T-cell (primary cell): ENCODE data around the gene NADSYN1. TPM values are rescaled to one million over a fixed set of nuclear protein-coding genes. Genes with fewer than 3 reads are reported as not detected.

Experiments
- ATAC-seq, 4 experiments: fragments of 200-7000 bp in 3 of 4; fragments of 150-1000 bp in 1 of 4; cut with Tn5 transposase; replicated peaks in 1 of 4; 1 replicate in 3 of 4; 2 replicates in 1 of 4; pipeline ENCODE4 v1.10.0; 2021; ENCODE audit warnings: moderate library complexity in 3 of 4, mild to moderate bottlenecking in 2 of 4, moderate number of reproducible peaks in 1 of 4
- CTCF ChIA-PET, 2 donors: fragments of 300-600 bp; sonication (Branson Sonifier 250); formaldehyde crosslinking; loops; one replicate each; lab custom pipeline; 2022; ENCODE audit warnings: antibody characterized with exemption in 2 of 2; lab: Charles Lee
- POLR2A ChIA-PET, 2 donors: fragments of 300-600 bp; sonication (Branson Sonifier 250); formaldehyde crosslinking; loops; one replicate each; lab custom pipeline; 2022; ENCODE audit warnings: antibody characterized with exemption in 2 of 2; lab: Charles Lee
- DNase-seq, 35 experiments: peaks; one replicate each; pipeline versions ENCODE4 v3.0.0 to v3.0.0-alpha.2; 2013 to 2023
- H3K27ac ChIP-seq: one replicate; pipeline ENCODE4 v1.5.1; 2013; ENCODE audit warnings: low read length
- H3K27me3 ChIP-seq, 2 experiments: replicated peaks in 1 of 2; 1 replicate in 1 of 2; 2 replicates in 1 of 2; pipeline versions ENCODE4 v1.6.1 to v1.7.0; 2013; ENCODE audit warnings: low read length in 1 of 2, mixed read lengths in 1 of 2; ENCODE audit not compliant: control insufficient read depth in 2 of 2, insufficient read depth in 2 of 2; ENCODE audit errors: extremely low read depth in 1 of 2
- H3K36me3 ChIP-seq, 2 donors: 1 replicate in 1 of 2; 2 replicates in 1 of 2; pipeline versions ENCODE4 v1.6.1 to v1.7.0; 2013; ENCODE audit warnings: low read length in 1 of 2; ENCODE audit not compliant: control insufficient read depth in 2 of 2, insufficient read depth in 1 of 2; ENCODE audit errors: extremely low read depth in 1 of 2
- H3K4me1 ChIP-seq, 2 experiments: 1 replicate in 1 of 2; 2 replicates in 1 of 2; pipeline versions ENCODE4 v1.6.1 to v1.7.0; 2013; ENCODE audit warnings: low read length in 2 of 2, mixed read lengths in 1 of 2; ENCODE audit not compliant: insufficient read depth in 2 of 2, control insufficient read depth in 1 of 2; ENCODE audit errors: extremely low read depth in 1 of 2
- H3K4me3 ChIP-seq, 2 donors: 1 replicate in 1 of 2; 2 replicates in 1 of 2; pipeline versions ENCODE4 v1.5.1 to v1.7.0; 2013; ENCODE audit warnings: mild to moderate bottlenecking in 2 of 2, low read length in 1 of 2, moderate library complexity in 1 of 2; ENCODE audit not compliant: control insufficient read depth in 1 of 2; ENCODE audit errors: extremely low read depth in 1 of 2
- H3K9me3 ChIP-seq: 2 replicates; pipeline ENCODE4 v1.7.0; 2013
- H3K27ac Mint-ChIP-seq, 2 donors: one replicate each; pipeline ENCODE4 v1.8.0; 2020 to 2021; ENCODE audit warnings: mild to moderate bottlenecking in 2 of 2, mixed read lengths in 2 of 2
- H3K27me3 Mint-ChIP-seq, 2 donors: one replicate each; pipeline ENCODE4 v1.8.0; 2021 to 2022; ENCODE audit warnings: mixed read lengths in 2 of 2
- H3K36me3 Mint-ChIP-seq: one replicate; pipeline ENCODE4 v1.8.0; 2021; ENCODE audit warnings: mixed read lengths
- H3K4me1 Mint-ChIP-seq, 3 donors: one replicate each; pipeline ENCODE4 v1.8.0; 2020 to 2022; ENCODE audit warnings: mixed read lengths in 3 of 3, mild to moderate bottlenecking in 1 of 3
- H3K4me3 Mint-ChIP-seq, 3 donors: one replicate each; pipeline ENCODE4 v1.8.0; 2020 to 2022; ENCODE audit warnings: mild to moderate bottlenecking in 3 of 3, mixed read lengths in 3 of 3, moderate library complexity in 3 of 3
- H3K9me3 Mint-ChIP-seq, 3 donors: one replicate each; pipeline ENCODE4 v1.8.0; 2020 to 2022; ENCODE audit warnings: mixed read lengths in 3 of 3
- whole genome bisulfite sequencing: methylation state at CpG from one replicate; pipeline ENCODE4 v1.1.5; 2013; ENCODE audit warnings: missing lambda C conversion rate; ENCODE audit not compliant: insufficient coverage; 5-methylcytosine and 5-hydroxymethylcytosine counted together
- total RNA-seq, 35 experiments: library from RNA in 6 of 35; stranded (reverse) in 6 of 35; fragments of 120-200 nt in 1 of 35; gene quantifications; one replicate each; pipeline versions ENCODE4 v1.2.1 to v1.2.4 and lab custom pipeline; 2013 to 2026

The NADSYN1 gene
- total RNA-seq, 5 donors from 2014 or later (not counting 1 experiment from before 2014, with no cell fraction given), result 125 to 190 (median 162) TPM

- ATAC-seq, result no peak
- Histone ChIP-seq H3K27me3 (no peaks in the 10 kb centered on the region), H3K4me3 (no peak overlapping the region), H3K4me1 (peaks cover 0 to 6% of the 10 kb centered on the region in 2 experiments), H3K27ac (no peak overlapping the region), H3K9me3 (no peaks in the 10 kb centered on the region), H3K36me3 (peaks cover 34 to 53% of the 10 kb centered on the region in 2 donors)
- H3K9me3 Mint-ChIP-seq, result no peaks in the 10 kb centered on the region
- peaks cover 10 to 14% (median 12%) of the 10 kb centered on the region in 3 donors for H3K4me1 Mint-ChIP-seq
- no peak for DNase-seq
- ChIA-PET POLR2A (no interaction called here), CTCF (no interaction called here)
- H3K36me3 Mint-ChIP-seq, result peaks cover 61% of the 10 kb centered on the region
- 100% methylated on average over 2 of the region's 5 CpGs for WGBS
- H3K27ac Mint-ChIP-seq, result no peak overlapping the region
- H3K27me3 Mint-ChIP-seq, result no peaks in the 10 kb centered on the region
- no peak overlapping the region for H3K4me3 Mint-ChIP-seq
Measured at GRCh38 chr11:71442880-71443279, 10.1 kb upstream of the NADSYN1 start.

GRCh38 chr11:71443736-71444445, 9.1 kb upstream of the NADSYN1 start:
- ChIA-PET CTCF (interaction anchor here in 1 of 2 donors (1.0 kb wide), 1 partner anchor 9 kb away, joined by 5 read pairs; the partner anchor contains the start of gene NADSYN1), POLR2A (no interaction called here)
- WGBS, result 88% methylated on average over 14 of the region's 20 CpGs
- Mint-ChIP-seq H3K27ac (no peak overlapping the region), H3K36me3 (peaks cover 54% of the 10 kb centered on the region), H3K27me3 (no peaks in the 10 kb centered on the region), H3K9me3 (no peaks in the 10 kb centered on the region), H3K4me1 (peaks cover 10 to 14% (median 12%) of the 10 kb centered on the region in 3 donors), H3K4me3 (no peak overlapping the region)
- ATAC-seq, result no peak
- Histone ChIP-seq H3K4me3 (no peak overlapping the region), H3K27ac (no peak overlapping the region), H3K4me1 (peaks cover under 1 to 7% of the 10 kb centered on the region in 2 experiments), H3K27me3 (no peaks in the 10 kb centered on the region), H3K36me3 (peaks cover 30 to 47% of the 10 kb centered on the region in 2 donors), H3K9me3 (no peaks in the 10 kb centered on the region)
- DNase-seq, result no peak

GRCh38 chr11:71444811-71445210, 8.2 kb upstream of the NADSYN1 start:
- H3K27ac Mint-ChIP-seq, result no peak overlapping the region
- H3K4me1 ChIP-seq, result peaks cover 8 to 16% of the 10 kb centered on the region in 2 experiments
- no peaks in the 10 kb centered on the region for H3K9me3 ChIP-seq
- peaks cover 30 to 38% of the 10 kb centered on the region in 2 donors for H3K36me3 ChIP-seq
- no peaks in the 10 kb centered on the region for H3K9me3 Mint-ChIP-seq
- H3K4me3 ChIP-seq, result no peak overlapping the region
- ChIA-PET CTCF (interaction anchor here in 1 of 2 donors (1.0 kb wide), 1 partner anchor 8 kb away, joined by 5 read pairs; the partner anchor contains the start of gene NADSYN1), POLR2A (no interaction called here)
- ATAC-seq, result no peak
- peaks cover 18 to 23% (median 20%) of the 10 kb centered on the region in 3 donors for H3K4me1 Mint-ChIP-seq
- 97% methylated on average over 6 of the region's 6 CpGs for WGBS
- H3K27ac ChIP-seq, result no peak overlapping the region
- DNase-seq, result no peak
- no peaks in the 10 kb centered on the region for H3K27me3 Mint-ChIP-seq
- H3K36me3 Mint-ChIP-seq, result peaks cover 49% of the 10 kb centered on the region
- H3K27me3 ChIP-seq, result no peaks in the 10 kb centered on the region
- H3K4me3 Mint-ChIP-seq, result no peak overlapping the region

GRCh38 chr11:71446150-71446549, 6.9 kb upstream of the NADSYN1 start:
- Mint-ChIP-seq H3K27ac (no peak overlapping the region), H3K9me3 (no peaks in the 10 kb centered on the region), H3K36me3 (peaks cover 39% of the 10 kb centered on the region), H3K27me3 (no peaks in the 10 kb centered on the region), H3K4me3 (peak overlapping the region in 2 of 3 donors; percentile 84 to 87), H3K4me1 (peaks cover 30 to 34% (median 31%) of the 10 kb centered on the region in 3 donors)
- no CpG with 5 or more reads among the region's 1 CpG for WGBS
- Histone ChIP-seq H3K9me3 (no peaks in the 10 kb centered on the region), H3K4me3 (no peak overlapping the region), H3K27me3 (no peaks in the 10 kb centered on the region), H3K27ac (no peak overlapping the region), H3K4me1 (peaks cover 11 to 17% of the 10 kb centered on the region in 2 experiments), H3K36me3 (peaks cover 28 to 31% of the 10 kb centered on the region in 2 donors)
- DNase-seq (no peak), ATAC-seq (no peak)
- ChIA-PET CTCF (no interaction called here), POLR2A (interaction anchor here in 1 of 2 donors (0.6 kb wide), 1 partner anchor 9 kb away, joined by 8 read pairs; no protein-coding TSS in a partner anchor)

- Mint-ChIP-seq H3K9me3 (no peaks in the 10 kb centered on the region), H3K27ac (peak overlapping the region; percentile 63 to 84), H3K4me3 (peak overlapping the region; percentile 84 to 87 (median 85)), H3K4me1 (peaks cover 40 to 44% (median 40%) of the 10 kb centered on the region in 3 donors), H3K27me3 (no peaks in the 10 kb centered on the region), H3K36me3 (peaks cover 34% of the 10 kb centered on the region)
- Histone ChIP-seq H3K4me1 (peaks cover 17 to 27% of the 10 kb centered on the region in 2 experiments), H3K27ac (no peak overlapping the region), H3K4me3 (peak overlapping the region; percentile 50 to 98), H3K36me3 (peaks cover 21 to 23% of the 10 kb centered on the region in 2 donors), H3K9me3 (no peaks in the 10 kb centered on the region), H3K27me3 (no peaks in the 10 kb centered on the region)
- no peak for ATAC-seq
- ChIA-PET POLR2A (no interaction called here), CTCF (interaction anchor here in 1 of 2 donors (0.7 kb wide), 1 partner anchor 74 kb away, joined by 3 read pairs; no protein-coding TSS in a partner anchor)
- WGBS, result 81% methylated on average over 5 of the region's 9 CpGs
- peak in 1 of 35 experiments; percentile 17 for DNase-seq
Measured at GRCh38 chr11:71446942-71447688, 5.9 kb upstream of the NADSYN1 start.

- peak overlapping the region; percentile 84 to 87 (median 85) for H3K4me3 Mint-ChIP-seq
- 6% methylated on average over 27 of the region's 31 CpGs for WGBS
- Histone ChIP-seq H3K9me3 (no peaks in the 10 kb centered on the region), H3K27ac (peak overlapping the region; percentile 57), H3K36me3 (peaks cover 21% of the 10 kb centered on the region in 2 donors), H3K27me3 (no peaks in the 10 kb centered on the region), H3K4me1 (peaks cover 17 to 34% of the 10 kb centered on the region in 2 experiments), H3K4me3 (peak overlapping the region; percentile 80 to 98)
- CTCF ChIA-PET, result no interaction called here
- peak overlapping the region; percentile 63 to 84 for H3K27ac Mint-ChIP-seq
- peaks cover 28% of the 10 kb centered on the region for H3K36me3 Mint-ChIP-seq
- peaks cover 43 to 48% (median 44%) of the 10 kb centered on the region in 3 donors for H3K4me1 Mint-ChIP-seq
- POLR2A ChIA-PET, result no interaction called here
- H3K27me3 Mint-ChIP-seq, result no peaks in the 10 kb centered on the region
- DNase-seq (peak in 24 of 35 experiments; percentile 4 to 54 (median 24)), ATAC-seq (peak; percentile 20 to 33 (median 24))
- H3K9me3 Mint-ChIP-seq, result no peaks in the 10 kb centered on the region
Measured at GRCh38 chr11:71447791-71448256, 5.2 kb upstream of the NADSYN1 start.
